SK-N-SH treated with all-trans-retinoic acid at 6 μM for 48 hours (cell line): ENCODE data around the gene NUDT13.
"Not testable (repeated sequence)": the region's sequence is repeated elsewhere in the genome, so short reads cannot be mapped to it uniquely, and the experiment has no call there.

Source experiments
- ATAC-seq: fragments of 200-7000 bp; cut with Tn5 transposase; 3 replicates; pipeline ENCODE4 v1.9.1; 2020; ENCODE audit warnings: mild to moderate bottlenecking, moderate library complexity
- ARNTL ChIP-seq: fragments of 450-650 bp; formaldehyde crosslinking; IDR thresholded peaks from 2 replicates; pipeline ENCODE4 v1.5.0; 2020; ENCODE audit warnings: low read depth, mild to moderate bottlenecking, moderate library complexity, borderline replicate concordance
- BACH2 ChIP-seq: fragments of 250-450 bp; sonication (Bioruptor Pico); IDR thresholded peaks from 2 replicates; pipeline ENCODE4 v1.9.0; 2021; ENCODE audit warnings: mild to moderate bottlenecking, borderline replicate concordance
- CREB5 ChIP-seq: fragments of 250-450 bp; sonication (Bioruptor Pico); IDR thresholded peaks from 2 replicates; pipeline ENCODE4 v1.5.1; 2020; ENCODE audit warnings: low read depth, mild to moderate bottlenecking, moderate library complexity
- ESRRG ChIP-seq: fragments of 250-450 bp; sonication (Bioruptor Pico); IDR thresholded peaks from 2 replicates; pipeline ENCODE4 v1.6.1; 2021; ENCODE audit warnings: mild to moderate bottlenecking
- GLIS3 ChIP-seq: fragments of 250-450 bp; sonication (Bioruptor Pico); IDR thresholded peaks from 2 replicates; pipeline ENCODE4 v1.5.0; 2020; ENCODE audit warnings: mild to moderate bottlenecking, moderate library complexity
- ISL1 ChIP-seq: fragments of 250-450 bp; sonication (Bioruptor Pico); IDR thresholded peaks from 2 replicates; pipeline ENCODE4 v2.1.2; 2022; ENCODE audit warnings: mild to moderate bottlenecking, moderate library complexity
- OSR1 ChIP-seq: fragments of 250-450 bp; sonication (Bioruptor Pico); IDR thresholded peaks from 2 replicates; pipeline ENCODE4 v1.8.0; 2022; ENCODE audit warnings: moderate library complexity, mild to moderate bottlenecking, inconsistent platforms
- PATZ1 ChIP-seq: fragments of 250-450 bp; sonication (Bioruptor Pico); IDR thresholded peaks from 2 replicates; pipeline ENCODE4 v1.8.0; 2020; ENCODE audit warnings: mild to moderate bottlenecking, moderate library complexity, borderline replicate concordance
- PPARA ChIP-seq: fragments of 250-450 bp; sonication (Bioruptor Pico); IDR thresholded peaks from 2 replicates; pipeline ENCODE4 v1.5.0; 2020; ENCODE audit warnings: mild to moderate bottlenecking, borderline replicate concordance
- RARB ChIP-seq: fragments of 250-450 bp; sonication (Bioruptor Pico); IDR thresholded peaks from 2 replicates; pipeline ENCODE4 v1.8.0; 2021; ENCODE audit warnings: mild to moderate bottlenecking, moderate library complexity
- SNAI2 ChIP-seq: fragments of 250-450 bp; sonication (Bioruptor Pico); IDR thresholded peaks from 2 replicates; pipeline ENCODE4 v1.5.0; 2020; ENCODE audit warnings: mild to moderate bottlenecking, moderate library complexity
- TCF4 ChIP-seq: fragments of 250-450 bp; sonication (Bioruptor Pico); IDR thresholded peaks from 2 replicates; pipeline ENCODE4 v1.8.0; 2021; ENCODE audit warnings: mild to moderate bottlenecking, moderate library complexity, borderline replicate concordance
- TOX ChIP-seq: fragments of 250-450 bp; sonication (Bioruptor Pico); IDR thresholded peaks from 2 replicates; pipeline ENCODE4 v1.8.0; 2021; ENCODE audit warnings: mild to moderate bottlenecking, moderate library complexity, borderline replicate concordance
- ZC3H10 ChIP-seq: fragments of 250-450 bp; sonication (Bioruptor Pico); IDR thresholded peaks from 2 replicates; pipeline ENCODE4 v1.5.1; 2021; ENCODE audit warnings: mild to moderate bottlenecking, moderate library complexity
- ZFP3 ChIP-seq: fragments of 250-450 bp; sonication (Bioruptor Pico); IDR thresholded peaks from 2 replicates; pipeline ENCODE4 v1.5.0; 2020; ENCODE audit warnings: mild to moderate bottlenecking, moderate library complexity
- ZFP30 ChIP-seq: fragments of 450-650 bp; formaldehyde crosslinking; IDR thresholded peaks from 2 replicates; pipeline ENCODE4 v1.5.0; 2022; ENCODE audit warnings: mild to moderate bottlenecking, moderate library complexity
- ZNF565 ChIP-seq: fragments of 450-650 bp; formaldehyde crosslinking; conservative IDR thresholded peaks from 2 replicates; pipeline ENCODE4 v1.5.0; 2020; ENCODE audit warnings: low read depth, mild to moderate bottlenecking, moderate library complexity
- ZNF70 ChIP-seq: fragments of 450-650 bp; formaldehyde crosslinking; IDR thresholded peaks from 2 replicates; pipeline ENCODE4 v1.5.0; 2020; ENCODE audit warnings: mild to moderate bottlenecking, moderate library complexity
- ZNF8 ChIP-seq: fragments of 450-650 bp; formaldehyde crosslinking; IDR thresholded peaks from 2 replicates; pipeline ENCODE4 v1.5.0; 2020; ENCODE audit warnings: mild to moderate bottlenecking, moderate library complexity
- TF ChIP-seq, protein P1 (sequence below): fragments of 250-450 bp; sonication (Bioruptor Pico); IDR thresholded peaks from 2 replicates; pipeline ENCODE4 v1.5.0; 2020; ENCODE audit warnings: mild to moderate bottlenecking, moderate library complexity
- TF ChIP-seq, protein P2 (sequence below): fragments of 250-450 bp; sonication (Bioruptor Pico); IDR thresholded peaks from 2 replicates; pipeline ENCODE4 v1.8.0; 2021; ENCODE audit warnings: low read depth, mild to moderate bottlenecking, moderate library complexity, borderline replicate concordance

NUDT13 gene

DNA sequence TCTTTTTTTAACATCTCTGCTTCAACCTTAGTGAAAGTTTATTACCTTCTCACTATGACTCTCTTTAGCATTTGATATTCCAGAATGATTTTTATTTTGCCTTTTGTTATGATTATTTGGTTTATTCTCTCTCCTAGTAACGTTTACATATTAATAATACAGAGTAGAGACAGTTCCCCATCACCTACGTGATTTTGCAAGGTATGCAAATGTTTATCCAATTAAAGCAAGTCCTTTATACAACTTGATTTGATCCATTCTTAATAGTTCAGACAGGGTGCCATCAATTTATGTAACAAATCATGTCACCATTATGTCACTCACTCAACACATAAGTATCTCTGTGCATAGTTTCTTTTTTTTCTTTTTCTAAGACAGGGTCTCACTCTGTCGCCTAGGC is 31.3 kb downstream of the NUDT13 start:
- TF ChIP-seq SNAI2 (CRISPR knock-in tag), result no peak
- TF ChIP-seq TCF4, result no peak
- no peak for TF ChIP-seq CREB5
- TF ChIP-seq PATZ1 (CRISPR knock-in tag), result no peak
- no peak for TF ChIP-seq PPARA
- no peak for ATAC-seq

DNA sequence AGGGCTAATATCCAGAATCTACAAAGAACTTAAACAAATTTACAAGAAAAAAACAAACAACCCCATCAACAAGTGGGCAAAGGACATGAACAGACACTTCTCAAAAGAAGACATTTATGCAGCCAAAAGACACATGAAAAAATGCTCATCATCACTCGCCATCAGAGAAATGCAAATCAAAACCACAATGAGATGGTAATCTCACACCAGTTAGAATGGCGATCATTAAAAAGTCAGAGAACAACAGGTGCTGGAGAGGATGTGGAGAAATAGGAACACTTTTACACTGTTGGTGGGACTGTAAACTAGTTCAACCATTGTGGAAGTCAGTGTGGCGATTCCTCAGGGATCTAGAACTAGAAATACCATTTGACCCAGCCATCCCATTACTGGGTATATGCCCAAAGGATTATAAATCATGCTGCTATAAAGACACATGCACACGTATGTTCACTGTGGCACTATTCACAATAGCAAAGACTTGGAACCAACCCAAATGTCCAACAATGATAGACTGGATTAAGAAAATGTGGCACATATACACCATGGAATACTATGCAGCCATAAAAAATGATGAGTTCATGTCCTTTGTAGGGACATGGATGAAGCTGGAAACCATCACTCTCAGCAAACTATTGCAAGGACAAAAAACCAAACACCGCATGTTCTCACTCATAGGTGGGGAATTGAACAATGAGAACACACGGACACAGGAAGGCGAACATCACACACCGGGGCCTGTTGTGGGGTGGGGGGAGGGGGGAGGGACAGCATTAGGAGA is 40.6 kb downstream of the NUDT13 start:
- ATAC-seq, result not testable (repeated sequence)

GRCh38 chr10:73152009-73152408 is 41.8 kb downstream of the NUDT13 start:
- ATAC-seq, result no peak
- TF ChIP-seq ZNF565 (CRISPR knock-in tag) (no peak), PPARA (no peak), OSR1 (CRISPR knock-in tag) (no peak), ZC3H10 (CRISPR knock-in tag) (no peak), ESRRG (CRISPR knock-in tag) (no peak), CREB5 (no peak), TCF4 (no peak), TOX (CRISPR knock-in tag) (no peak), RARB (CRISPR knock-in tag) (no peak), ZFP3 (CRISPR knock-in tag) (no peak), ZFP30 (CRISPR knock-in tag) (no peak), PATZ1 (CRISPR knock-in tag) (no peak), ZNF8 (no peak)
- TF ChIP-seq, protein P1, sequence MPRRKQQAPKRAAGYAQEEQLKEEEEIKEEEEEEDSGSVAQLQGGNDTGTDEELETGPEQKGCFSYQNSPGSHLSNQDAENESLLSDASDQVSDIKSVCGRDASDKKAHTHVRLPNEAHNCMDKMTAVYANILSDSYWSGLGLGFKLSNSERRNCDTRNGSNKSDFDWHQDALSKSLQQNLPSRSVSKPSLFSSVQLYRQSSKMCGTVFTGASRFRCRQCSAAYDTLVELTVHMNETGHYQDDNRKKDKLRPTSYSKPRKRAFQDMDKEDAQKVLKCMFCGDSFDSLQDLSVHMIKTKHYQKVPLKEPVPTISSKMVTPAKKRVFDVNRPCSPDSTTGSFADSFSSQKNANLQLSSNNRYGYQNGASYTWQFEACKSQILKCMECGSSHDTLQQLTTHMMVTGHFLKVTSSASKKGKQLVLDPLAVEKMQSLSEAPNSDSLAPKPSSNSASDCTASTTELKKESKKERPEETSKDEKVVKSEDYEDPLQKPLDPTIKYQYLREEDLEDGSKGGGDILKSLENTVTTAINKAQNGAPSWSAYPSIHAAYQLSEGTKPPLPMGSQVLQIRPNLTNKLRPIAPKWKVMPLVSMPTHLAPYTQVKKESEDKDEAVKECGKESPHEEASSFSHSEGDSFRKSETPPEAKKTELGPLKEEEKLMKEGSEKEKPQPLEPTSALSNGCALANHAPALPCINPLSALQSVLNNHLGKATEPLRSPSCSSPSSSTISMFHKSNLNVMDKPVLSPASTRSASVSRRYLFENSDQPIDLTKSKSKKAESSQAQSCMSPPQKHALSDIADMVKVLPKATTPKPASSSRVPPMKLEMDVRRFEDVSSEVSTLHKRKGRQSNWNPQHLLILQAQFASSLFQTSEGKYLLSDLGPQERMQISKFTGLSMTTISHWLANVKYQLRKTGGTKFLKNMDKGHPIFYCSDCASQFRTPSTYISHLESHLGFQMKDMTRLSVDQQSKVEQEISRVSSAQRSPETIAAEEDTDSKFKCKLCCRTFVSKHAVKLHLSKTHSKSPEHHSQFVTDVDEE, result no peak
- TF ChIP-seq, protein P2, sequence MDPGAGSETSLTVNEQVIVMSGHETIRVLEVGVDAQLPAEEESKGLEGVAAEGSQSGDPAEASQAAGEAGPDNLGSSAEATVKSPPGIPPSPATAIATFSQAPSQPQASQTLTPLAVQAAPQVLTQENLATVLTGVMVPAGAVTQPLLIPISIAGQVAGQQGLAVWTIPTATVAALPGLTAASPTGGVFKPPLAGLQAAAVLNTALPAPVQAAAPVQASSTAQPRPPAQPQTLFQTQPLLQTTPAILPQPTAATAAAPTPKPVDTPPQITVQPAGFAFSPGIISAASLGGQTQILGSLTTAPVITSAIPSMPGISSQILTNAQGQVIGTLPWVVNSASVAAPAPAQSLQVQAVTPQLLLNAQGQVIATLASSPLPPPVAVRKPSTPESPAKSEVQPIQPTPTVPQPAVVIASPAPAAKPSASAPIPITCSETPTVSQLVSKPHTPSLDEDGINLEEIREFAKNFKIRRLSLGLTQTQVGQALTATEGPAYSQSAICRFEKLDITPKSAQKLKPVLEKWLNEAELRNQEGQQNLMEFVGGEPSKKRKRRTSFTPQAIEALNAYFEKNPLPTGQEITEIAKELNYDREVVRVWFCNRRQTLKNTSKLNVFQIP (CRISPR knock-in tag), result no peak
- TF ChIP-seq, all 23 proteins: peak for 0

DNA sequence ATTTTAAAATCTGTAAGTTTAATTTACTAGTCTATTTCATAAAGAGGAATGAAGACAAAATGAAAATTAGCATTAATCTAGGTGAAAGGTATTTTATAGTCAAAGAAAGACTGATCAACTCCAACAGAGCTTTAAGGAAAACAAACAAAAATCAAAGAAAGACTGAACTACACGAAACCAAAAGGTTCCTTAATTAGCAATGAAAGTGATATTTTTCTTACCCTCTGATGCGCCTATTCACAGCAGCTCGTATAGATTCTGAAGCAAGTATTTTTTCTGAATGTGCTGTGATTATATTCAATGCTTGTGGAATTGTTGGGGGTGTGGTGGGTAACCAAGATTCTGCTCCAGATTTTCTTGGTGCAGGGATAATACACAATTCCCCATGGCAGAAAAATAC is 45.8 kb downstream of the NUDT13 start:
- ATAC-seq, result no peak
- TF ChIP-seq ESRRG (CRISPR knock-in tag) (no peak), ISL1 (CRISPR knock-in tag) (no peak), ZNF70 (CRISPR knock-in tag) (no peak), ZNF8 (no peak), BACH2 (CRISPR knock-in tag) (no peak), GLIS3 (CRISPR knock-in tag) (no peak), ARNTL (no peak), OSR1 (CRISPR knock-in tag) (no peak)
- TF ChIP-seq, protein P1, result no peak
- TF ChIP-seq, all 23 proteins: peak for 0
